ENCODE results near the gene RPL21.
A peak's percentile ranks its signal among the peaks of the same experiment; 100 is the strongest.
"Not testable (repeated sequence)": the region's sequence is repeated elsewhere in the genome, so short reads cannot be mapped to it uniquely, and the experiment has no call there.

Gene RPL21

GRCh38 chr13:27251166-27252091 is at the start of gene RPL21:
Gene RPL21 (plus strand): TSS chr13:27251558. CDS start chr13:27253777, 2,219 bp downstream.
- peak; percentile 86 to 87 for DNase-seq (ENCODE audit: low read depth in 2 of 2)

- DNase-seq (ENCODE audit: low read depth in 2 of 2) = no peak
These were observed 49.7 kb upstream of the RPL21 start for GRCh38 chr13:27201661-27202060.

GRCh38 chr13:27203186-27203585 is 48.2 kb upstream of the RPL21 start:
- DNase-seq (ENCODE audit: low read depth in 2 of 2) = no peak

- no peak for DNase-seq (ENCODE audit: low read depth in 2 of 2)
These were observed 47.5 kb upstream of the RPL21 start for GRCh38 chr13:27203854-27204253.

- DNase-seq (ENCODE audit: low read depth in 2 of 2) = no peak
These were observed 42.8 kb upstream of the RPL21 start for GRCh38 chr13:27208514-27208913.

GRCh38 chr13:27211271-27211670 is 40.1 kb upstream of the RPL21 start:
- DNase-seq (ENCODE audit: low read depth in 2 of 2) = no peak

- DNase-seq (ENCODE audit: low read depth in 2 of 2) = no peak
These were observed 39.5 kb upstream of the RPL21 start for GRCh38 chr13:27211771-27212364.

- DNase-seq (ENCODE audit: low read depth in 2 of 2) = not testable (repeated sequence)
These were observed 38.0 kb upstream of the RPL21 start for GRCh38 chr13:27213386-27213785.

- not testable (repeated sequence) for DNase-seq (ENCODE audit: low read depth in 2 of 2)
These were observed 33.6 kb upstream of the RPL21 start for GRCh38 chr13:27217791-27218190.

- DNase-seq (ENCODE audit: low read depth in 2 of 2) = not testable (repeated sequence)
These were observed 32.5 kb upstream of the RPL21 start for GRCh38 chr13:27218861-27219260.

- no peak for DNase-seq (ENCODE audit: low read depth in 2 of 2)
These were observed 31.7 kb upstream of the RPL21 start for GRCh38 chr13:27219611-27220010.

- DNase-seq (ENCODE audit: low read depth in 2 of 2) = not testable (repeated sequence)
These were observed 29.3 kb upstream of the RPL21 start for GRCh38 chr13:27222100-27222499.

- no peak for DNase-seq (ENCODE audit: low read depth in 2 of 2)
These were observed 24.4 kb upstream of the RPL21 start for GRCh38 chr13:27226991-27227390.

GRCh38 chr13:27228131-27228530 is 23.2 kb upstream of the RPL21 start:
- no peak for DNase-seq (ENCODE audit: low read depth in 2 of 2)

- DNase-seq (ENCODE audit: low read depth in 2 of 2) = no peak
These were observed 21.7 kb upstream of the RPL21 start for GRCh38 chr13:27229642-27230041.

GRCh38 chr13:27233964-27234363 is 17.4 kb upstream of the RPL21 start:
- DNase-seq (ENCODE audit: low read depth in 2 of 2) = no peak

- no peak for DNase-seq (ENCODE audit: low read depth in 2 of 2)
These were observed 14.9 kb upstream of the RPL21 start for GRCh38 chr13:27236478-27236877.

GRCh38 chr13:27242702-27243101 is 8.7 kb upstream of the RPL21 start:
- no peak for DNase-seq (ENCODE audit: low read depth in 2 of 2)

- DNase-seq (ENCODE audit: low read depth in 2 of 2) = no peak
These were observed 5.7 kb upstream of the RPL21 start for GRCh38 chr13:27245610-27246009.

- no peak for DNase-seq (ENCODE audit: low read depth in 2 of 2)
These were observed 559 bp upstream of the RPL21 start for GRCh38 chr13:27250833-27251165.

- DNase-seq (ENCODE audit: low read depth in 2 of 2) = no peak
These were observed 1.1 kb downstream of the RPL21 start for GRCh38 chr13:27252467-27252866.

- DNase-seq (ENCODE audit: low read depth in 2 of 2) = no peak
These were observed 5.8 kb downstream of the RPL21 start for GRCh38 chr13:27257233-27257568.

- DNase-seq (ENCODE audit: low read depth in 2 of 2) = no peak
These were observed 6.4 kb downstream of the RPL21 start for GRCh38 chr13:27257648-27258253.

Data from stimulated activated CD4-positive, alpha-beta T cell treated with anti-CD3 and anti-CD28 coated beads, Interleukin-1b, Interleukin-23, amount 100 ng/mL, for 4 hours (primary cell).